Measurements from ENCODE around the gene CFAP45. TPM values are rescaled to one million over a fixed set of nuclear protein-coding genes. Genes with fewer than 3 reads are reported as not detected.

The CFAP45 gene
- total RNA-seq, 6 experiments from 2014 or later, result 0.94 to 2.5 (median 1.2) TPM

GRCh38 chr1:159916242-159917051, 16.5 kb upstream of the CFAP45 start:
- peak; percentile 32; the same call in 1 of the 2 replicates for TF ChIP-seq CTCF (IDR thresholded peaks at IDR 0.05)
- Mint-ChIP-seq H3K9me3 (no peaks in the 10 kb centered on the region), H3K27me3 (ENCODE audit: insufficient read depth) (peaks cover 14% of the 10 kb centered on the region; the same call in 1 of the 2 replicates), H3K27ac (peak overlapping the region; percentile 94), H3K4me3 (peak overlapping the region; percentile 70), H3K36me3 (ENCODE audit: low read depth) (peaks cover 62% of the 10 kb centered on the region), H3K4me1 (ENCODE audit: low read depth) (peaks cover 100% of the 10 kb centered on the region)
- DNase-seq, result peak; percentile 94

- no peak for TF ChIP-seq CTCF (IDR thresholded peaks at IDR 0.05)
- peaks cover 55% of the 10 kb centered on the region for H3K36me3 Mint-ChIP-seq (ENCODE audit: low read depth)
- peak overlapping the region; percentile 94 for H3K27ac Mint-ChIP-seq
- H3K4me3 Mint-ChIP-seq, result peak overlapping the region; percentile 70
- H3K4me1 Mint-ChIP-seq (ENCODE audit: low read depth), result peaks cover 100% of the 10 kb centered on the region
- no peak for DNase-seq
- peaks cover 14% of the 10 kb centered on the region; the same call in 1 of the 2 replicates for H3K27me3 Mint-ChIP-seq (ENCODE audit: insufficient read depth)
- H3K9me3 Mint-ChIP-seq, result no peaks in the 10 kb centered on the region
These were observed 15.7 kb upstream of the CFAP45 start for GRCh38 chr1:159915571-159916241.

- H3K27me3 Mint-ChIP-seq (ENCODE audit: insufficient read depth), result peaks cover 14% of the 10 kb centered on the region; the same call in 1 of the 2 replicates
- peaks cover 43% of the 10 kb centered on the region for H3K36me3 Mint-ChIP-seq (ENCODE audit: low read depth)
- no peak overlapping the region for H3K4me3 Mint-ChIP-seq
- peaks cover 100% of the 10 kb centered on the region for H3K4me1 Mint-ChIP-seq (ENCODE audit: low read depth)
- no peak for DNase-seq
- H3K27ac Mint-ChIP-seq, result peak overlapping the region; percentile 97
- no peaks in the 10 kb centered on the region for H3K9me3 Mint-ChIP-seq
- TF ChIP-seq CTCF (IDR thresholded peaks at IDR 0.05), result no peak
These were observed 14.5 kb upstream of the CFAP45 start for GRCh38 chr1:159914252-159915018.

- Mint-ChIP-seq H3K27me3 (ENCODE audit: insufficient read depth) (peaks cover 14% of the 10 kb centered on the region; the same call in 1 of the 2 replicates), H3K9me3 (no peaks in the 10 kb centered on the region), H3K36me3 (ENCODE audit: low read depth) (peaks cover 37% of the 10 kb centered on the region), H3K4me1 (ENCODE audit: low read depth) (peaks cover 98% of the 10 kb centered on the region), H3K4me3 (peak overlapping the region; percentile 35), H3K27ac (peak overlapping the region; percentile 97)
- no peak for TF ChIP-seq CTCF (IDR thresholded peaks at IDR 0.05)
- DNase-seq, result no peak
These were observed 13.7 kb upstream of the CFAP45 start for GRCh38 chr1:159913451-159914192.
